GM23338 (cell line): ENCODE results near the gene MYO5B. TPM values are rescaled to one million over a fixed set of nuclear protein-coding genes. Genes with fewer than 3 reads are reported as not detected.

Experiments
- ATAC-seq: fragments of 200-7000 bp; cut with Tn5 transposase; 3 replicates; pipeline ENCODE4 v1.9.1; 2020
- DNase-seq: peaks from one replicate; pipeline ENCODE4 v3.0.0-alpha.2; 2015; ENCODE audit warnings: low spot score
- H2AFZ ChIP-seq: fragments of 200-600 bp; sonication (generic); 2 replicates; pipeline ENCODE4 v1.8.0; 2016; ENCODE audit warnings: antibody characterized with exemption, mild to moderate bottlenecking, moderate library complexity
- H3F3A ChIP-seq: fragments of 200-600 bp; sonication (generic); replicated peaks from 2 replicates; pipeline ENCODE4 v1.8.0; 2017; ENCODE audit warnings: antibody characterized with exemption, mixed run types, low read depth
- H3K27ac ChIP-seq: fragments of 200-600 bp; sonication (generic); 2 replicates; pipeline ENCODE4 v1.6.1; 2016; ENCODE audit warnings: low read depth
- H3K27me3 ChIP-seq: fragments of 200-600 bp; sonication (generic); 2 replicates; pipeline ENCODE4 v1.8.0; 2016; ENCODE audit warnings: mild to moderate bottlenecking, mixed run types, moderate library complexity; ENCODE audit not compliant: insufficient read depth
- H3K36me3 ChIP-seq: fragments of 200-600 bp; sonication (generic); 2 replicates; pipeline ENCODE4 v1.8.0; 2016; ENCODE audit warnings: mild to moderate bottlenecking; ENCODE audit not compliant: insufficient read depth
- H3K4me1 ChIP-seq: fragments of 200-600 bp; sonication (generic); 2 replicates; pipeline ENCODE4 v1.8.0; 2016; ENCODE audit warnings: mild to moderate bottlenecking, moderate library complexity; ENCODE audit not compliant: insufficient read depth
- H3K4me2 ChIP-seq: fragments of 200-600 bp; sonication (generic); 2 replicates; pipeline ENCODE4 v1.7.1; 2017; ENCODE audit warnings: mixed run types
- H3K4me3 ChIP-seq: fragments of 200-600 bp; sonication (generic); 2 replicates; pipeline ENCODE4 v1.6.1; 2016; ENCODE audit warnings: mixed run types
- H3K79me2 ChIP-seq: fragments of 200-600 bp; sonication (generic); replicated peaks from 2 replicates; pipeline ENCODE4 v1.8.0; 2017; ENCODE audit warnings: mild to moderate bottlenecking; ENCODE audit not compliant: insufficient read depth
- H3K9me2 ChIP-seq: fragments of 200-600 bp; sonication (generic); 2 replicates; pipeline ENCODE4 v1.8.0; 2017; ENCODE audit not compliant: insufficient read depth
- H4K20me1 ChIP-seq: fragments of 200-600 bp; sonication (generic); replicated peaks from 2 replicates; pipeline ENCODE4 v1.8.0; 2017; ENCODE audit warnings: mild to moderate bottlenecking; ENCODE audit not compliant: insufficient read depth
- H3K27ac Mint-ChIP-seq: 2 replicates; pipeline ENCODE4 v1.8.0; 2020; ENCODE audit warnings: inconsistent platforms, mild to moderate bottlenecking, moderate library complexity, mixed read lengths
- H3K27me3 Mint-ChIP-seq: 3 replicates; pipeline ENCODE4 v1.8.0; 2022; ENCODE audit warnings: low read depth, mild to moderate bottlenecking, moderate library complexity, mixed read lengths, inconsistent platforms; ENCODE audit not compliant: insufficient read depth, poor library complexity
- H3K36me3 Mint-ChIP-seq: 3 replicates; pipeline ENCODE4 v1.8.0; 2021; ENCODE audit warnings: low read depth, mild to moderate bottlenecking, inconsistent platforms, moderate library complexity, mixed read lengths
- H3K4me1 Mint-ChIP-seq: 3 replicates; pipeline ENCODE4 v1.8.0; 2020; ENCODE audit warnings: mild to moderate bottlenecking, inconsistent platforms, mixed read lengths
- H3K4me3 Mint-ChIP-seq: 3 replicates; pipeline ENCODE4 v1.8.0; 2021; ENCODE audit warnings: moderate library complexity, mild to moderate bottlenecking, inconsistent platforms, mixed read lengths
- H3K9me3 Mint-ChIP-seq: 3 replicates; pipeline ENCODE4 v1.8.0; 2020; ENCODE audit warnings: moderate library complexity, mild to moderate bottlenecking, inconsistent platforms, mixed read lengths
- ETS1 ChIP-seq: IDR thresholded peaks from 2 replicates; pipeline ENCODE4 v1.6.1; 2016; ENCODE audit warnings: antibody characterized with exemption
- EZH2phosphoT487 ChIP-seq: fragments of 200-600 bp; sonication (generic); IDR thresholded peaks from one replicate; pipeline ENCODE4 v1.8.1; 2018; ENCODE audit warnings: antibody characterized with exemption; ENCODE audit not compliant: unreplicated experiment
- JUNB ChIP-seq: IDR thresholded peaks from one replicate; pipeline ENCODE4 v1.6.1; 2016; ENCODE audit warnings: antibody characterized with exemption; ENCODE audit not compliant: unreplicated experiment
- ZNF331 ChIP-seq: fragments of 250-450 bp; sonication (Bioruptor Pico); IDR thresholded peaks from 2 replicates; pipeline ENCODE4 v1.5.0; 2020; ENCODE audit warnings: low read depth, mild to moderate bottlenecking, moderate library complexity
- polyA plus RNA-seq: library from polyadenylated mRNA; unstranded; fragments of >200 nt; fragmentation: Nextera tagmentation; extraction: Ambion mirVana; gene quantifications from 2 replicates; pipeline ENCODE4 v1.2.1, GENCODE V29; 2016
- total RNA-seq: library from RNA; depleted of rRNA; stranded (reverse); fragments of >200 nt; shearing (Covaris generic); gene quantifications from 2 replicates; pipeline ENCODE4 v1.2.3, GENCODE V29; 2014
- TF ChIP-seq, protein P1 (sequence below): fragments of 250-450 bp; sonication (Bioruptor Pico); IDR thresholded peaks from 2 replicates; pipeline ENCODE4 v1.5.0; 2020; ENCODE audit warnings: mild to moderate bottlenecking, moderate library complexity

The MYO5B gene
- total and polyA plus RNA-seq, 2 experiments from 2014 or later = 3.2 to 19.1 TPM

DNA sequence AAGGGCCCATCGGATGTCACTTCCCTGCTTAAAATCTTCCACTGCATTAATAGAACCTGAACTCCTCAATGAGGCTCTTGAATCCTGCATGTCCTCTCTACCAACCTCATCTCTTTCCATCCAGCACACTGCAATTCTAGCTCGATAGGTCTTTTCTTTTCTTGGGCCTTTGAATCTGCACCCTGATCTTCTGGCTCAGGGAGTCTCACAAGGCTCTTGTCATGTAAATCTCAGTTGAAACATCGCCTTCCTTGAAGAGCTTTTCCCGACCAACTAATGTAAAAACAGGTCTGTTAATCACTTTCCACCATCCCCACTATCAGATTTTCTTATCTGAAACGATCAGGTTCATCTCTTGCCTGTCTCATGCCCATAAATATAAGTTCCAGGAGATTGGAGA, 120.5 kb downstream of the MYO5B start:
- H4K20me1 ChIP-seq = no peaks in the 10 kb centered on the region
- DNase-seq = peak; percentile 32
- no peak overlapping the region for H2AFZ ChIP-seq
- Mint-ChIP-seq H3K27me3 (no peaks in the 10 kb centered on the region), H3K27ac (no peak overlapping the region), H3K4me3 (no peak overlapping the region), H3K36me3 (no peaks in the 10 kb centered on the region), H3K4me1 (peaks cover 13% of the 10 kb centered on the region), H3K9me3 (no peaks in the 10 kb centered on the region; the same call in 2 of the 3 replicates)
- no peaks in the 10 kb centered on the region for H3K79me2 ChIP-seq
- H3K36me3 ChIP-seq = no peaks in the 10 kb centered on the region
- H3K27me3 ChIP-seq = no peaks in the 10 kb centered on the region
- H3K4me3 ChIP-seq = no peak overlapping the region
- peak overlapping the region; percentile 62; the same call in 1 of the 2 replicates for H3K4me2 ChIP-seq
- H3K4me1 ChIP-seq = peaks cover 11% of the 10 kb centered on the region
- H3K27ac ChIP-seq = no peak overlapping the region
- H3K9me2 ChIP-seq = peaks cover 7% of the 10 kb centered on the region; the same call in 1 of the 2 replicates
- ATAC-seq = peak; percentile 56
- no peaks in the 10 kb centered on the region for H3F3A ChIP-seq
- TF ChIP-seq, protein P1, sequence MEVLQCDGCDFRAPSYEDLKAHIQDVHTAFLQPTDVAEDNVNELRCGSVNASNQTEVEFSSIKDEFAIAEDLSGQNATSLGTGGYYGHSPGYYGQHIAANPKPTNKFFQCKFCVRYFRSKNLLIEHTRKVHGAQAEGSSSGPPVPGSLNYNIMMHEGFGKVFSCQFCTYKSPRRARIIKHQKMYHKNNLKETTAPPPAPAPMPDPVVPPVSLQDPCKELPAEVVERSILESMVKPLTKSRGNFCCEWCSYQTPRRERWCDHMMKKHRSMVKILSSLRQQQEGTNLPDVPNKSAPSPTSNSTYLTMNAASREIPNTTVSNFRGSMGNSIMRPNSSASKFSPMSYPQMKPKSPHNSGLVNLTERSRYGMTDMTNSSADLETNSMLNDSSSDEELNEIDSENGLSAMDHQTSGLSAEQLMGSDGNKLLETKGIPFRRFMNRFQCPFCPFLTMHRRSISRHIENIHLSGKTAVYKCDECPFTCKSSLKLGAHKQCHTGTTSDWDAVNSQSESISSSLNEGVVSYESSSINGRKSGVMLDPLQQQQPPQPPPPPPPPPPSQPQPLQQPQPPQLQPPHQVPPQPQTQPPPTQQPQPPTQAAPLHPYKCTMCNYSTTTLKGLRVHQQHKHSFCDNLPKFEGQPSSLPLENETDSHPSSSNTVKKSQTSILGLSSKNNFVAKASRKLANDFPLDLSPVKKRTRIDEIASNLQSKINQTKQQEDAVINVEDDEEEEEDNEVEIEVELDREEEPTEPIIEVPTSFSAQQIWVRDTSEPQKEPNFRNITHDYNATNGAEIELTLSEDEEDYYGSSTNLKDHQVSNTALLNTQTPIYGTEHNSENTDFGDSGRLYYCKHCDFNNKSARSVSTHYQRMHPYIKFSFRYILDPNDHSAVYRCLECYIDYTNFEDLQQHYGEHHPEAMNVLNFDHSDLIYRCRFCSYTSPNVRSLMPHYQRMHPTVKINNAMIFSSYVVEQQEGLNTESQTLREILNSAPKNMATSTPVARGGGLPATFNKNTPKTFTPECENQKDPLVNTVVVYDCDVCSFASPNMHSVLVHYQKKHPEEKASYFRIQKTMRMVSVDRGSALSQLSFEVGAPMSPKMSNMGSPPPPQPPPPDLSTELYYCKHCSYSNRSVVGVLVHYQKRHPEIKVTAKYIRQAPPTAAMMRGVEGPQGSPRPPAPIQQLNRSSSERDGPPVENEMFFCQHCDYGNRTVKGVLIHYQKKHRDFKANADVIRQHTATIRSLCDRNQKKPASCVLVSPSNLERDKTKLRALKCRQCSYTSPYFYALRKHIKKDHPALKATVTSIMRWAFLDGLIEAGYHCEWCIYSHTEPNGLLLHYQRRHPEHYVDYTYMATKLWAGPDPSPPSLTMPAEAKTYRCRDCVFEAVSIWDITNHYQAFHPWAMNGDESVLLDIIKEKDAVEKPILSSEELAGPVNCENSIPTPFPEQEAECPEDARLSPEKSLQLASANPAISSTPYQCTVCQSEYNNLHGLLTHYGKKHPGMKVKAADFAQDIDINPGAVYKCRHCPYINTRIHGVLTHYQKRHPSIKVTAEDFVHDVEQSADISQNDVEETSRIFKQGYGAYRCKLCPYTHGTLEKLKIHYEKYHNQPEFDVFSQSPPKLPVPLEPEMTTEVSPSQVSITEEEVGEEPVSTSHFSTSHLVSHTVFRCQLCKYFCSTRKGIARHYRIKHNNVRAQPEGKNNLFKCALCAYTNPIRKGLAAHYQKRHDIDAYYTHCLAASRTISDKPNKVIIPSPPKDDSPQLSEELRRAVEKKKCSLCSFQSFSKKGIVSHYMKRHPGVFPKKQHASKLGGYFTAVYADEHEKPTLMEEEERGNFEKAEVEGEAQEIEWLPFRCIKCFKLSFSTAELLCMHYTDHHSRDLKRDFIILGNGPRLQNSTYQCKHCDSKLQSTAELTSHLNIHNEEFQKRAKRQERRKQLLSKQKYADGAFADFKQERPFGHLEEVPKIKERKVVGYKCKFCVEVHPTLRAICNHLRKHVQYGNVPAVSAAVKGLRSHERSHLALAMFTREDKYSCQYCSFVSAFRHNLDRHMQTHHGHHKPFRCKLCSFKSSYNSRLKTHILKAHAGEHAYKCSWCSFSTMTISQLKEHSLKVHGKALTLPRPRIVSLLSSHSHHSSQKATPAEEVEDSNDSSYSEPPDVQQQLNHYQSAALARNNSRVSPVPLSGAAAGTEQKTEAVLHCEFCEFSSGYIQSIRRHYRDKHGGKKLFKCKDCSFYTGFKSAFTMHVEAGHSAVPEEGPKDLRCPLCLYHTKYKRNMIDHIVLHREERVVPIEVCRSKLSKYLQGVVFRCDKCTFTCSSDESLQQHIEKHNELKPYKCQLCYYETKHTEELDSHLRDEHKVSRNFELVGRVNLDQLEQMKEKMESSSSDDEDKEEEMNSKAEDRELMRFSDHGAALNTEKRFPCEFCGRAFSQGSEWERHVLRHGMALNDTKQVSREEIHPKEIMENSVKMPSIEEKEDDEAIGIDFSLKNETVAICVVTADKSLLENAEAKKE (CRISPR knock-in tag) = peak; percentile 61; the same call in 1 of the 2 replicates
- no peak for TF ChIP-seq EZH2phosphoT487

- no peaks in the 10 kb centered on the region for H4K20me1 ChIP-seq
- peaks cover 11% of the 10 kb centered on the region for H3K4me1 ChIP-seq
- no peak overlapping the region for H3K4me3 ChIP-seq
- Mint-ChIP-seq H3K4me3 (no peak overlapping the region), H3K9me3 (no peaks in the 10 kb centered on the region; the same call in 2 of the 3 replicates), H3K4me1 (peaks cover 13% of the 10 kb centered on the region), H3K36me3 (no peaks in the 10 kb centered on the region), H3K27me3 (no peaks in the 10 kb centered on the region), H3K27ac (no peak overlapping the region)
- no peaks in the 10 kb centered on the region for H3K27me3 ChIP-seq
- H3K27ac ChIP-seq = no peak overlapping the region
- no peak for ATAC-seq
- no peak overlapping the region for H2AFZ ChIP-seq
- peaks cover 7% of the 10 kb centered on the region; the same call in 1 of the 2 replicates for H3K9me2 ChIP-seq
- DNase-seq = no peak
- H3K36me3 ChIP-seq = no peaks in the 10 kb centered on the region
- no peak overlapping the region for H3K4me2 ChIP-seq
- H3K79me2 ChIP-seq = no peaks in the 10 kb centered on the region
- no peaks in the 10 kb centered on the region for H3F3A ChIP-seq
- TF ChIP-seq, protein P1 (CRISPR knock-in tag) = no peak
- TF ChIP-seq JUNB (no peak), ETS1 (no peak), ZNF331 (CRISPR knock-in tag) (no peak)
Observed at GRCh38 chr18:50073319-50073718, 121.6 kb downstream of the MYO5B start.
